BJ (cell line): ENCODE measurements around the gene TRIM9. TPM values are rescaled to one million over a fixed set of nuclear protein-coding genes. Genes with fewer than 3 reads are reported as not detected.

Source experiments
- CTCF ChIA-PET: fragments of 350-600 bp; formaldehyde crosslinking; extraction: SDS; loops from one replicate; lab custom pipeline; 2021; ENCODE audit warnings: antibody characterized with exemption, inconsistent platforms; lab: Yijun Ruan, JAX
- POLR2A ChIA-PET: fragments of 300-600 bp; sonication (Branson Sonifier 250); formaldehyde crosslinking; extraction: SDS; loops from one replicate; lab custom pipeline; 2021; ENCODE audit warnings: antibody characterized with exemption; lab: Charles Lee
- DNase-seq: peaks from one replicate; pipeline ENCODE4 v3.0.0-alpha.2; 2011; ENCODE audit warnings: low read depth
- H3K27me3 ChIP-seq: 2 replicates; pipeline ENCODE4 v1.6.0; 2011; ENCODE audit warnings: low read length; ENCODE audit not compliant: control insufficient read depth, insufficient read depth
- H3K36me3 ChIP-seq: 2 replicates; pipeline ENCODE4 v1.5.1; 2011; ENCODE audit warnings: low read length; ENCODE audit not compliant: control insufficient read depth, insufficient read depth
- H3K4me3 ChIP-seq: 2 replicates; pipeline ENCODE4 v1.5.1; 2011; ENCODE audit warnings: low read depth, mild to moderate bottlenecking, control low read depth, low read length
- polyA plus RNA-seq: library from polyadenylated mRNA; depleted of rRNA; stranded (reverse); fragments of >200 nt; gene quantifications from 2 replicates; pipeline ENCODE4 v1.2.3, GENCODE V29; 2011
- TF ChIP-seq, protein P1 (sequence below): IDR thresholded peaks from 2 replicates; pipeline ENCODE4 v1.5.1; 2011; ENCODE audit warnings: low read depth, mild to moderate bottlenecking, control low read depth, inconsistent platforms, low read length, moderate library complexity; ENCODE audit not compliant: insufficient read depth

Gene TRIM9
- polyA plus RNA-seq, 1 experiment, result 0.02 TPM

DNA sequence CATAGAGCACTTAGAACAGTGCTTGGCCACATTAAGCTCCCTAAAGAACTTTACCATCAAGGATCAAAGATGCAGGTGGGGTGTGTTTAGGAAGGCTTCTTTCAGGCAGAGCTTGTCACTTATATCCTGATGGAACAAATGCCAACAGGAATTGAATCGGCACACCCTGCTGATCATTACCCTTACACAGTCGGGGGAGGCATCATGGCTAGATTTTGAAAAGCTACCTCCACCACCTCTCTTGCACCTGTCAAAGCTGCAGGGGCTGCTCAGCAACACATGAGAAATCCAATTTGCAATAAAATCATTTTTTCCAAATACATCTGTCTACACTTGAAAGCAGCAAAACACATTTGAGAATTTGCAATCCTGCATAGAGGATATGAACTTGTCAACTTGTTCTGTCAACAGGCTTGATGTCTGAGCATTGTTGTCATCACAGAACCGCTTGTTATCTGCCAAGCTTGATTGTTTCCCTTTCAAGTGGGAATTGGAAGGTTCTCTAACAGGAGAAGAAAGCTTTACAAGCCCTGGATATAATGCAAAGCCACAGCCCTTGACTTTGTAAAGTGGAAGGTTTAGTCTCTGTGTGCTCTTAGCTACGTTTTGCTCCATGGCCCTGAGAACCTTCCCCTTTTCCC is 24.6 kb upstream of the TRIM9 start:
- CTCF ChIA-PET, result no interaction called here
- H3K4me3 ChIP-seq, result no peak overlapping the region
- TF ChIP-seq, protein P1, sequence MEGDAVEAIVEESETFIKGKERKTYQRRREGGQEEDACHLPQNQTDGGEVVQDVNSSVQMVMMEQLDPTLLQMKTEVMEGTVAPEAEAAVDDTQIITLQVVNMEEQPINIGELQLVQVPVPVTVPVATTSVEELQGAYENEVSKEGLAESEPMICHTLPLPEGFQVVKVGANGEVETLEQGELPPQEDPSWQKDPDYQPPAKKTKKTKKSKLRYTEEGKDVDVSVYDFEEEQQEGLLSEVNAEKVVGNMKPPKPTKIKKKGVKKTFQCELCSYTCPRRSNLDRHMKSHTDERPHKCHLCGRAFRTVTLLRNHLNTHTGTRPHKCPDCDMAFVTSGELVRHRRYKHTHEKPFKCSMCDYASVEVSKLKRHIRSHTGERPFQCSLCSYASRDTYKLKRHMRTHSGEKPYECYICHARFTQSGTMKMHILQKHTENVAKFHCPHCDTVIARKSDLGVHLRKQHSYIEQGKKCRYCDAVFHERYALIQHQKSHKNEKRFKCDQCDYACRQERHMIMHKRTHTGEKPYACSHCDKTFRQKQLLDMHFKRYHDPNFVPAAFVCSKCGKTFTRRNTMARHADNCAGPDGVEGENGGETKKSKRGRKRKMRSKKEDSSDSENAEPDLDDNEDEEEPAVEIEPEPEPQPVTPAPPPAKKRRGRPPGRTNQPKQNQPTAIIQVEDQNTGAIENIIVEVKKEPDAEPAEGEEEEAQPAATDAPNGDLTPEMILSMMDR, result no peak
- POLR2A ChIA-PET, result interaction anchor here (0.5 kb wide), 1 partner anchor 10 kb away, joined by 6 read pairs; no protein-coding TSS in a partner anchor
- no peak for DNase-seq
- H3K36me3 ChIP-seq, result no peaks in the 10 kb centered on the region
- peaks cover 1% of the 10 kb centered on the region; the same call in 1 of the 2 replicates for H3K27me3 ChIP-seq

DNA sequence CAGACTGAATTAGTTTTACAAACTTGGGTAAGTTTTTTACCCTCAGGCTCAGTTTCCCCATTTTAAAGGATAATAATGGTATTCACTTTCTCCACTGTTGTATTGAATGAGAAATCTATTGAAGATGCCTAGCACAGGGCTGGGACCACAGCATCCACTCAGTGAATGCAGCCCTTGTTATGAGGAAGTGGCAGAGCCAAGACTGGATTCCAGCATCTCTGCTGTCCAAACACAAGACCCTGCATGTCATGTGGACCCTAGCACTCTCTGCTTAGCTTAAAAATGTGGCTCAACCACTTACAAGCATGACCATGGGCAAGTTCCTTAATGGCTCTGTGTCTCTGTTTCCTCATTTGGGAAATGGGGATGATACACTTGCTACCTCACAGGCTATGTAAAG is 24.1 kb upstream of the TRIM9 start:
- no peak for DNase-seq
- CTCF ChIA-PET, result no interaction called here
- Histone ChIP-seq H3K36me3 (no peaks in the 10 kb centered on the region), H3K27me3 (peaks cover 4% of the 10 kb centered on the region), H3K4me3 (no peak overlapping the region)
- TF ChIP-seq, protein P1, result no peak
- POLR2A ChIA-PET, result no interaction called here

DNA sequence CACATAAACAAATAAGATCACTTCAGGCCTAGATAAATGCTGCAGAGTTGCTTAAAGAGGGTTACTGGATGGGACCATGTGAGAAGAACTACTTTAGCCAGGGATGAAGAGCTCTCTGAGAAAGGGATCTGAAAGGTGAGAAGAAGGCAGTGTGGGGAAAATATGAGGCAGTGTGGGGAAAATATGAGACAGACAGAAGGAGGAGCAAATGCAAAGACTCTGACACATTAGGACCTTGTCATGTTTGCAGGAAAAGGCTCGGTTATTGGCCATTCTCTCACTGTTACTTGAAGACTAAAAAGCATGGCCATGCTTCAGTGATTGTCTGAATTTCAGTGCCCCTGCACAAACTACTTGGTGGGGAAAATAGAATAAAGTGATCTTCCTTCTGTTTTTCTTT is 22.7 kb upstream of the TRIM9 start:
- ChIA-PET CTCF (interaction anchor here (0.7 kb wide), 1 partner anchor 9 kb away, joined by 3 read pairs; no protein-coding TSS in a partner anchor), POLR2A (no interaction called here)
- TF ChIP-seq, protein P1, result no peak
- Histone ChIP-seq H3K4me3 (no peak overlapping the region), H3K36me3 (no peaks in the 10 kb centered on the region), H3K27me3 (peaks cover 5% of the 10 kb centered on the region; the same call in 1 of the 2 replicates)
- no peak for DNase-seq

DNA sequence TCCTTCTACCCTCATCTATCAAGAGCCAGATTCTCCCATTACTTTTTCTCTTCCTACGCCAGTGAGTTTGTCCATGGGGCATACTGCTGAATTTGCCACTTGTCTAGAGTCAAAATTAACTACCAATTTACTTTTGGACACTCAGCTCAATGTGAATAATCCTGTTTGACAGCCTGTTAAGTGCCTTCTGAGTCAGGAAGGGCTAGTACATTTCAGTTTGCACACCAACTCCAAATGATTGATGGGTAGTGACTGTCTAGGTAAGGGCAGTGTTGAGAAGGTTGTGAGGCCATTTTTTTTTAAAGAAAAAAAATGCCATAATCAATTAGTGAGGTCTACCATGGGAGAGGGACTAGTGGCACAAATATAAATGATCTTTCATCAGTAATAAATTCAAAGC is 21.8 kb upstream of the TRIM9 start:
- TF ChIP-seq, protein P1, result no peak
- H3K4me3 ChIP-seq, result no peak overlapping the region
- CTCF ChIA-PET, result interaction anchor here (0.7 kb wide), 1 partner anchor 10 kb away, joined by 3 read pairs; no protein-coding TSS in a partner anchor
- no peaks in the 10 kb centered on the region for H3K36me3 ChIP-seq
- POLR2A ChIA-PET, result no interaction called here
- DNase-seq, result no peak
- H3K27me3 ChIP-seq, result peaks cover 5% of the 10 kb centered on the region; the same call in 1 of the 2 replicates

DNA sequence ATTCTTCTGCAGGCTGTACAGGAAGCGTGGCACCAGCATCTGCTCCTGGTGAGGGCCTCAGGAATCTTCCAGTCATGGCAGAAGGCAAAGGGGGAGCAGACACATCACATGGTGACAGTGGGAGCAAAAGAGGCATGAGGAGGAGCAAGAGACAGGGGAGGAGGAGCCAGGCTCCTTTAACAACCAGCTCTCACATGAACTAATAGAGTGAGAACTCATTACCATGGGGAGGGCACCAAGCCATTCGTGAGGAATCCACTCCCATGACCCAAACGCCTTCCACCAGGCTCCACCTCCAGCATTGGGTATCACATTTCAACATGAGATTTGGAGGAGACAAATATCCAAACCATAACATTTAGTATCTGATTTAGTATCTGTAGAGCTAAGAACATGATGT is 14.7 kb upstream of the TRIM9 start:
- CTCF ChIA-PET, result no interaction called here
- Histone ChIP-seq H3K27me3 (peaks cover 7% of the 10 kb centered on the region), H3K4me3 (no peak overlapping the region), H3K36me3 (no peaks in the 10 kb centered on the region)
- POLR2A ChIA-PET, result interaction anchor here (0.6 kb wide), 1 partner anchor 10 kb away, joined by 6 read pairs; no protein-coding TSS in a partner anchor
- DNase-seq, result no peak
- TF ChIP-seq, protein P1, result no peak
